ENCODE results near the gene ARHGEF16. TPM values are rescaled to one million over a fixed set of nuclear protein-coding genes. Genes with fewer than 3 reads are reported as not detected.

ARHGEF16 gene
- total RNA-seq (100 to 1,000 TPM in 2 of 5 donors, 10 to 100 TPM in 3; 16.9 to 149 (median 51.0) TPM), polyA plus RNA-seq (10 to 100 TPM; 14.6 to 28.4 (median 23.1) TPM)
- long read RNA-seq, donor 1, partial matches to known transcripts, result 0 of 1 reads
- long read RNA-seq, donor 1, other reads (novel, unspliced or antisense), result 0 of 1 reads
- long read RNA-seq, donor 2, partial matches to known transcripts, result 0 of 3 reads
- long read RNA-seq, donor 2, other reads (novel, unspliced or antisense), result 0 of 3 reads
- long read RNA-seq, donor 3, partial matches to known transcripts, result 5 of 6 reads
- long read RNA-seq, donor 3, other reads (novel, unspliced or antisense), result 0 of 6 reads
- long read RNA-seq, donor 4, result 0 reads
- long read RNA-seq, donor 5, result 0 reads
- long read RNA-seq, donor 6, result 0 reads
- long read RNA-seq, donor 7, partial matches to known transcripts, result 7 of 8 reads
- long read RNA-seq, donor 7, other reads (novel, unspliced or antisense), result 0 of 8 reads
- long read RNA-seq, donor 8, partial matches to known transcripts, result 0 of 4 reads
- long read RNA-seq, donor 8, other reads (novel, unspliced or antisense), result 0 of 4 reads
- long read RNA-seq, donor 9, partial matches to known transcripts, result 0 of 2 reads
- long read RNA-seq, donor 9, other reads (novel, unspliced or antisense), result 0 of 2 reads
- long read RNA-seq, donor 10, partial matches to known transcripts, result 0 of 1 reads
- long read RNA-seq, donor 10, other reads (novel, unspliced or antisense), result 0 of 1 reads

DNA sequence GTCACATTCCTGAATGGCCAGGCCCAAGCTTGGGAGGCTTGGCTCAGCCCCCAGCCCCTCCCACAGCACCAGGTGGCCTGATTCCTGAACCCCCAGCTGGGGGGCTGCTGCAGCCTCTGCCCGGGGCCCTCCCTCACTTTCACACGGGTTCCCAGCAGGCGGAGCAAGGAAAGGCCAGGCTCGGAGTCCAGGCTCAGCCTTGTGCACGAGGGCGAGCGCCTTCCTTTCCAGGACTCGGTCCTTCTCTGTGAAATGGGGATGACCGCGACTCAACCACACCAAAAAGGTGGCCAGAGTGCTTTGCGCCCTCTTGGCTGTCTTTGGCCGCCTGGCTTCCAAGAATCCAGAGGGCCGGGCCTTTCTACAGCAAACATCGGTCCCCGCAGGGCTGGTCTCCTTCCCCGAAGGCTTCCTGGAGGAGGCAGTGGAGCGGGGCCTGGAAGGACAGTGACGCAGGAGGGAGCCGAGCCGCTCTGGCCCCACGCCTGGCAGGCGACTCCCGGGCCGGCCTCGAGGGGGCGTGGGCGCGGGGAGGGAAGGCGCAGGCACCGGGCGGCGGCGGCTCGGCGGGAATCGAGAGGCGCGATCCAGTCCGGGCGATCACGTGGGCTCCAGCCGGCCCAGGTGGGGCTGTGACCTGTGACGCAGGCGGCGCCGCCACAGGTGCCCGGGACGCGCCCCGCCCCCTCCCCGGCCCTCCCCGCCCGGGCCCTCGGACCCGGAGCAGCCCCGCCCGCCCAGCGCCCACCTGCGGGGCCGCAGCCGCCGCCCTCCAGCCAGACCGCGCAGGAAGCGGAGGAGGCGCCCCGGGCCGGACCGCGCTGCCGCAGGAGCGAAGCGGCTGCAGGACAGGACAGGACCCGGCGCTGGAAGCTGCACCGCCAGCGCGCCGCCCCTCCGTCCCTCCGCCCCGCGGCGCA lies at the start of gene ARHGEF16:
ARHGEF16 (plus strand) TSS at position 775 of the 920 bp plus-strand sequence. CDS start 8,420 bp downstream, outside the sequence.
- intact Hi-C loops (cut with DNase I; ENCODE audit: low total_unique reads), result no loop called here
- TF ChIP-seq, protein P1, sequence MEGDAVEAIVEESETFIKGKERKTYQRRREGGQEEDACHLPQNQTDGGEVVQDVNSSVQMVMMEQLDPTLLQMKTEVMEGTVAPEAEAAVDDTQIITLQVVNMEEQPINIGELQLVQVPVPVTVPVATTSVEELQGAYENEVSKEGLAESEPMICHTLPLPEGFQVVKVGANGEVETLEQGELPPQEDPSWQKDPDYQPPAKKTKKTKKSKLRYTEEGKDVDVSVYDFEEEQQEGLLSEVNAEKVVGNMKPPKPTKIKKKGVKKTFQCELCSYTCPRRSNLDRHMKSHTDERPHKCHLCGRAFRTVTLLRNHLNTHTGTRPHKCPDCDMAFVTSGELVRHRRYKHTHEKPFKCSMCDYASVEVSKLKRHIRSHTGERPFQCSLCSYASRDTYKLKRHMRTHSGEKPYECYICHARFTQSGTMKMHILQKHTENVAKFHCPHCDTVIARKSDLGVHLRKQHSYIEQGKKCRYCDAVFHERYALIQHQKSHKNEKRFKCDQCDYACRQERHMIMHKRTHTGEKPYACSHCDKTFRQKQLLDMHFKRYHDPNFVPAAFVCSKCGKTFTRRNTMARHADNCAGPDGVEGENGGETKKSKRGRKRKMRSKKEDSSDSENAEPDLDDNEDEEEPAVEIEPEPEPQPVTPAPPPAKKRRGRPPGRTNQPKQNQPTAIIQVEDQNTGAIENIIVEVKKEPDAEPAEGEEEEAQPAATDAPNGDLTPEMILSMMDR (IDR thresholded peaks at IDR 0.05), result peak in 5 of 7 experiments; percentile 25 to 61 (median 49)
- TF ChIP-seq POLR2A (IDR thresholded peaks at IDR 0.05) (no peak), POLR2AphosphoS5 (IDR thresholded peaks at IDR 0.05) (peak in 1 of 3 donors; percentile 64)
- WGBS, 5 donors, result 3 to 18% (median 6%) methylated on average over 24 to 84 of the region's 84 CpGs
- Histone ChIP-seq H3K27ac (peak within 1 kb of the TSS; percentile 88 to 96 (median 92)), H3K4me3 (peak within 1 kb of the TSS; percentile 52 to 72 (median 59)), H3K27me3 (peaks cover 4 to 65% (median 33%) of the 10 kb centered on the region in 3 donors), H3K36me3 (no peaks in the 10 kb centered on the region), H3K4me1 (peaks cover 46 to 63% (median 60%) of the 10 kb centered on the region in 4 donors), H3K9me3 (no peaks in the 10 kb centered on the region)
- DNase-seq, result peak; percentile 93 to 95

DNA sequence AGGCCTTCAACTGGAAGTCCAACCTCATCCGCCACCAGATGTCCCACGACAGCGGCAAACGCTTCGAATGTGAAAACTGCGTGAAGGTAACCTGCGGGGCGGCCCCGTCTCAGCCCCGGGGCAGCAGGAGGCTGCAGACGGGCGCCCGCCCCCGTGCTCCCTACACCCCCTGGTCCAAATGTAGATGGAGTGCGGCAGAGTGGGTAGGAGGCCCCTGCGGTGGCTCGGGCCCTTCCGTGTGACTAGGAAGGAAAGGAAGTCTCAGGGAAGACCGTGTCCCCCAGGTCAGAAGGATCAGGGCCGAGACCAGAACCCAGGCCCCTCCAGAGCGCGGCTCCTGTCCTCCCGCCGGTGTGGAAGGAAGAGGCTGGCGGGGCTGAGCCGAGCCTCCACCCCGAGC lies 49.7 kb upstream of the ARHGEF16 start:
- Histone ChIP-seq H3K27ac (no peak overlapping the region), H3K4me3 (no peak overlapping the region), H3K27me3 (peaks cover 0 to 6% (median 0%) of the 10 kb centered on the region in 3 donors), H3K9me3 (no peaks in the 10 kb centered on the region), H3K36me3 (peaks cover 0 to 49% (median 41%) of the 10 kb centered on the region in 4 donors), H3K4me1 (peaks cover 4 to 26% (median 9%) of the 10 kb centered on the region in 4 donors)
- WGBS, 5 donors, result 94 to 97% (median 95%) methylated on average over 23 to 27 of the region's 27 CpGs
- no peak for DNase-seq
- intact Hi-C loops (cut with DNase I; ENCODE audit: low total_unique reads), result no loop called here
- no peak for TF ChIP-seq POLR2A (IDR thresholded peaks at IDR 0.05)

DNA sequence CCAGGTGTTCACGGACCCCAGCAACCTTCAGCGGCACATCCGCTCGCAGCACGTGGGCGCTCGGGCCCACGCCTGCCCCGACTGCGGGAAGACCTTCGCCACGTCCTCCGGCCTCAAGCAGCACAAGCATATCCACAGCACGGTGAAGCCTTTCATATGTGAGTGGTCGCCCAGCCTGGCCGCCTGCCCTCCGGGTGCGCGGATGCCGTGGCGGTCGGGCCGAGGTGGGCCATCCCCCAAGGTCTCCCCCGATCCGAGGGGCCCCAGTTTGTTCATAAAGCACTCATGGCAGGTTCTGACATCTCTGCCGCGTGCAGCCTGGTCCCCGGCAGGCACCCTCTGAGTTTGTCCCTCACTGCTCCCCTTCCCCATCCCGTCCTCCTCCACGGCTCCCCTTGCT lies 49.0 kb upstream of the ARHGEF16 start:
- H3K4me1 ChIP-seq, result peaks cover 4 to 33% (median 9%) of the 10 kb centered on the region in 4 donors
- H3K27me3 ChIP-seq, result peaks cover 0 to 8% (median 0%) of the 10 kb centered on the region in 3 donors
- TF ChIP-seq, protein P1 (IDR thresholded peaks at IDR 0.05), result no peak
- TF ChIP-seq POLR2A (IDR thresholded peaks at IDR 0.05) (no peak), EP300 (IDR thresholded peaks at IDR 0.05) (no peak), POLR2AphosphoS5 (IDR thresholded peaks at IDR 0.05) (no peak)
- no peak overlapping the region for H3K4me3 ChIP-seq
- no peak for DNase-seq
- peaks cover 0 to 47% (median 41%) of the 10 kb centered on the region in 4 donors for H3K36me3 ChIP-seq
- no peaks in the 10 kb centered on the region for H3K9me3 ChIP-seq
- intact Hi-C loops (cut with DNase I; ENCODE audit: low total_unique reads), result no loop called here
- no peak overlapping the region for H3K27ac ChIP-seq
- WGBS, 5 donors, result 82 to 96% (median 95%) methylated on average over 27 to 30 of the region's 30 CpGs

DNA sequence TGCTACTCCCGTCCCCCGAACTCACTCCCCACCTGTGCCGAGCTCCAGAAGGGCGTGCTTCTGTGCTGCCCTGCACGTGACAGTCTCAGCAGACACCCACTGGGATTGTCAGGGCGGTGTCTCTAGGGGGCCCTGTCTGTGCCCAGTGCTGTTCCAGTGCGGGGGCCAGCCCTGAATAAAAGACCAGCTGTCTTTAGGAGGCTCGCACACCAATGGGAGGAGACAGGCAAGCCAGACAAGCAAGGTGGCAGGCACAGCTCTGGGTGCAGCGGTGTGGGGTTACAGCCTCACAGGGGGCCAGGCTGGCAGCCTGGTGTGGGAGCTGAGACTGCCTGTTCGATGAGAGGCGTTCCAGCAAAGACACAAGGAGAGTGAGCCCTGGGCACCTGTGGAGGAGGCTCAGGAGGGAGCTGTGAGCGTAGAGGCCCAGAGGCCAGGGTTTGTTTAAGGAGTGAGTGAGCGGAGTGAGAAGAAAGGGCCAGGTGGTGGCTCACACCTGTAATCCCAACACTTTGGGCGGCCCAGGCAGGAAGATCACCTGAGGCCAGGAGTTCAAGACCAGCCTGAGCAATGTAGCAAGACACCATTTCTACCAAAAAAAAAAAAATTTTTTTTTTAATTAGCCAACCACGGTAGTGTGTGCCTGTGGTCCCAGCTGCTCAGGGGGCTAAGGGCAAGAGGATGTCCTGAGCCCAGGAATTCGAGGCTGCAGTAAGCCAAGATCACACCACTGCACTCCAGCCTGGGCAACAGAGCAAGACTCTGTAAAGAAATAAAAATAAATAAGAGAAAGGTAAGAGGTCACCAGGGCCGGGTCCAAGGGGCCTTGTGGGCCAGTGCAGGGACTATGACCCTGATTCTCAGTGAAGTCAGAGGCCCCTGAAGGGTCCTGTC lies 48.2 kb upstream of the ARHGEF16 start:
- no peak overlapping the region for H3K27ac ChIP-seq
- H3K27me3 ChIP-seq, result peaks cover 0 to 13% (median 0%) of the 10 kb centered on the region in 3 donors
- intact Hi-C loops (cut with DNase I; ENCODE audit: low total_unique reads), result no loop called here
- WGBS, 5 donors, result 83 to 89% (median 86%) methylated on average over 16 to 17 of the region's 17 CpGs
- no peak overlapping the region for H3K4me3 ChIP-seq
- peaks cover 0 to 43% (median 40%) of the 10 kb centered on the region in 4 donors for H3K36me3 ChIP-seq
- peaks cover 4 to 31% (median 9%) of the 10 kb centered on the region in 4 donors for H3K4me1 ChIP-seq
- TF ChIP-seq, protein P1 (IDR thresholded peaks at IDR 0.05), result no peak
- TF ChIP-seq POLR2AphosphoS5 (IDR thresholded peaks at IDR 0.05), result no peak
- TF ChIP-seq EP300 (IDR thresholded peaks at IDR 0.05), result no peak
- no peak for TF ChIP-seq POLR2A (IDR thresholded peaks at IDR 0.05)
- no peak for DNase-seq
- no peaks in the 10 kb centered on the region for H3K9me3 ChIP-seq
